Measurements from ENCODE around the gene RGN.
"Not testable (repeated sequence)": the region's sequence is repeated elsewhere in the genome, so short reads cannot be mapped to it uniquely, and the experiment has no call there.

Gene RGN

GRCh38 chrX:47080215-47080914 is 2.1 kb downstream of the RGN start:
- Histone ChIP-seq H3K27me3 (no peaks in the 10 kb centered on the region), H3K4me3 (no peak overlapping the region), H3K4me2 (no peak overlapping the region), H3K4me1 (no peaks in the 10 kb centered on the region), H3K27ac (no peak overlapping the region), H3K9me3 (no peaks in the 10 kb centered on the region), H4K20me1 (no peaks in the 10 kb centered on the region), H3K9ac (no peak overlapping the region), H3K36me3 (no peaks in the 10 kb centered on the region)
- no peak for TF ChIP-seq Cebpa-rat (IDR thresholded peaks at IDR 0.05)

DNA sequence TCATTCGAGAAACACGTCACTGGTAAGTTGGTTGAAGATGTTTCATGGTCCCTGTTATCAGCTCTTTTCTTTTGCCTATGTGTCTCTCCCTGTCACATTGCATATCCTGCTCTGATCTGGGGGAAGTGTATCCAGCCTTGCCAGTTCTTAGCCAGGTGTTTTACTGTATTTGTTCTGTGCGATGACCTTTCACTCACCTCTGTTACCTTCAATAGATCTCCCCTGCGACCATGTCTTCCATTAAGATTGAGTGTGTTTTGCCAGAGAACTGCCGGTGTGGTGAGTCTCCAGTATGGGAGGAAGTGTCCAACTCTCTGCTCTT is 2.6 kb downstream of the RGN start:
- H3K27ac ChIP-seq, result no peak overlapping the region
- H3K4me2 ChIP-seq, result no peak overlapping the region
- no peaks in the 10 kb centered on the region for H3K27me3 ChIP-seq
- no peaks in the 10 kb centered on the region for H4K20me1 ChIP-seq
- no peak overlapping the region for H3K9ac ChIP-seq
- H3K4me3 ChIP-seq, result no peak overlapping the region
- H3K36me3 ChIP-seq, result no peaks in the 10 kb centered on the region
- H3K9me3 ChIP-seq, result no peaks in the 10 kb centered on the region
- no peaks in the 10 kb centered on the region for H3K4me1 ChIP-seq
- no peak for TF ChIP-seq Cebpa-rat (IDR thresholded peaks at IDR 0.05)

DNA sequence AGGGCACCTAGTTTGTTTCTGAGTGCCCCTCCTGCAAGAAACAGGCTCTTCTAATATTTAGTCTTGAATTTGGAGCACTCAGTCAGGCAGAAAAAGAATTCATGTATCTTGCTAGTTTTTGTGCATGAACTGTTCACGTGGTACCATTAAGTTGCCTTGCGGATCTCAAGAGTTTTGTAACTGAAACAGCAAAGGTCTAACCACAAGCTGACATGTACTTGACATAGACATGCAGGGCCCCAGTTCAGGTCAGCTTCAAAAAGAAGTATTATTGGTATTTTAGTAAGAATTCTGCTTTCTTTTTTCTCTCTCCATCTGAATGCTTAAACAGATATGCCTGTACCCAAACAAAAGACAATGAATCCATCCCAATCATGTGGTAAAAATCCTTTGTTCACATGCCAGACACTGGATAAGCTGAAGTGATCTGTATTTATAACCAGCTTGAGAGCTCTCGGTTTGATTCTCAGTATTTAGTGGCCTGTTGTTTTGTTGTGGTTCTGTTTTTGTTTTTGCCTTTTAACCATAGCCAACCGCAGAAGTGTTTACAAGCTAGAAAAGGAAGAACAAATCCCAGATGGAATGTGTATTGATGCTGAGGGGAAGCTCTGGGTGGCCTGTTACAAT is 13.0 kb downstream of the RGN start:
- no peaks in the 10 kb centered on the region for H3K36me3 ChIP-seq
- H3K4me3 ChIP-seq, result no peak overlapping the region
- H3K9ac ChIP-seq, result no peak overlapping the region
- TF ChIP-seq Cebpa-rat (IDR thresholded peaks at IDR 0.05), result no peak
- H3K4me2 ChIP-seq, result 0 out of 2 replicates have a peak overlapping the region, but pooled peaks have one; percentile 11
- H3K4me1 ChIP-seq, result peaks cover 11% of the 10 kb centered on the region; the same call in 1 of the 2 replicates
- H4K20me1 ChIP-seq, result no peaks in the 10 kb centered on the region
- H3K27me3 ChIP-seq, result no peaks in the 10 kb centered on the region
- H3K27ac ChIP-seq, result no peak overlapping the region
- H3K9me3 ChIP-seq, result no peaks in the 10 kb centered on the region

DNA sequence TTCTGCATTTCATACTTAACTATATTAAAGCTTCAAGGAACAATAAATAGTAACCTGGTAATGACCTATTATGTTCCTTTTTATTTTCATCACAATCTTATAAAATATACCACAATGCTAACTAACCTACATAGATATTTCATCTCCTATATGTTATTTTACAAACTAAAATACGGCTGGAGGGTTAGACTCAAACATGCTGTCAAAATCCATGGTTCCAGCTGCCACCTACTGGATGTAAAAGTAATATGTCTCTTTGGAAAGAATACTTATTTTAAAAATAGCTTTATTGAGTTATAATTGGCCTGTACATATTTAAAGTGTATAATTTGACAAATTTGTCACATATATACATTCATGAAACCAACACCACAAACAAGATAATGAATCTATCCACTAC is 15.0 kb downstream of the RGN start:
- H3K36me3 ChIP-seq, result no peaks in the 10 kb centered on the region
- H3K9ac ChIP-seq, result no peak overlapping the region
- H3K9me3 ChIP-seq, result no peaks in the 10 kb centered on the region
- no peaks in the 10 kb centered on the region for H3K27me3 ChIP-seq
- peaks cover 11% of the 10 kb centered on the region; the same call in 1 of the 2 replicates for H3K4me1 ChIP-seq
- H3K4me3 ChIP-seq, result no peak overlapping the region
- TF ChIP-seq Cebpa-rat (IDR thresholded peaks at IDR 0.05), result no peak
- H4K20me1 ChIP-seq, result no peaks in the 10 kb centered on the region
- H3K27ac ChIP-seq, result no peak overlapping the region
- H3K4me2 ChIP-seq, result no peak overlapping the region

- no peak for TF ChIP-seq Cebpa-rat (IDR thresholded peaks at IDR 0.05)
Observed at GRCh38 chrX:47093860-47094259, 15.6 kb downstream of the RGN start.

GRCh38 chrX:47097018-47097417 is 18.8 kb downstream of the RGN start:
- Histone ChIP-seq H3K27me3 (no peaks in the 10 kb centered on the region), H3K36me3 (no peaks in the 10 kb centered on the region), H3K9me3 (no peaks in the 10 kb centered on the region), H3K27ac (no peak overlapping the region), H3K9ac (no peak overlapping the region), H3K4me1 (no peaks in the 10 kb centered on the region), H3K4me2 (no peak overlapping the region), H4K20me1 (no peaks in the 10 kb centered on the region), H3K4me3 (no peak overlapping the region)
- no peak for TF ChIP-seq Cebpa-rat (IDR thresholded peaks at IDR 0.05)

More at GRCh38 chrX:47093860-47094259, 15.6 kb downstream of the RGN start:
- Histone ChIP-seq H4K20me1 (no peaks in the 10 kb centered on the region), H3K36me3 (no peaks in the 10 kb centered on the region), H3K27me3 (no peaks in the 10 kb centered on the region), H3K4me3 (no peak overlapping the region), H3K27ac (no peak overlapping the region), H3K4me2 (no peak overlapping the region), H3K9me3 (no peaks in the 10 kb centered on the region), H3K9ac (no peak overlapping the region), H3K4me1 (peaks cover 11% of the 10 kb centered on the region; the same call in 1 of the 2 replicates)

GRCh38 chrX:47098338-47099094 is 20.3 kb downstream of the RGN start:
- no peak overlapping the region for H3K4me2 ChIP-seq
- no peaks in the 10 kb centered on the region for H3K9me3 ChIP-seq
- no peak overlapping the region for H3K4me3 ChIP-seq
- H3K27ac ChIP-seq, result no peak overlapping the region
- H3K4me1 ChIP-seq, result no peaks in the 10 kb centered on the region
- no peak for TF ChIP-seq Cebpa-rat (IDR thresholded peaks at IDR 0.05)
- H3K27me3 ChIP-seq, result no peaks in the 10 kb centered on the region
- H3K9ac ChIP-seq, result no peak overlapping the region
- H4K20me1 ChIP-seq, result no peaks in the 10 kb centered on the region
- no peaks in the 10 kb centered on the region for H3K36me3 ChIP-seq

GRCh38 chrX:47101206-47101605 is 23.0 kb downstream of the RGN start:
- Histone ChIP-seq H3K4me3 (no peak overlapping the region), H3K27me3 (no peaks in the 10 kb centered on the region), H3K9ac (no peak overlapping the region), H3K4me1 (no peaks in the 10 kb centered on the region), H3K9me3 (no peaks in the 10 kb centered on the region), H3K36me3 (no peaks in the 10 kb centered on the region), H3K27ac (no peak overlapping the region), H4K20me1 (no peaks in the 10 kb centered on the region), H3K4me2 (no peak overlapping the region)
- TF ChIP-seq Cebpa-rat (IDR thresholded peaks at IDR 0.05), result no peak

DNA sequence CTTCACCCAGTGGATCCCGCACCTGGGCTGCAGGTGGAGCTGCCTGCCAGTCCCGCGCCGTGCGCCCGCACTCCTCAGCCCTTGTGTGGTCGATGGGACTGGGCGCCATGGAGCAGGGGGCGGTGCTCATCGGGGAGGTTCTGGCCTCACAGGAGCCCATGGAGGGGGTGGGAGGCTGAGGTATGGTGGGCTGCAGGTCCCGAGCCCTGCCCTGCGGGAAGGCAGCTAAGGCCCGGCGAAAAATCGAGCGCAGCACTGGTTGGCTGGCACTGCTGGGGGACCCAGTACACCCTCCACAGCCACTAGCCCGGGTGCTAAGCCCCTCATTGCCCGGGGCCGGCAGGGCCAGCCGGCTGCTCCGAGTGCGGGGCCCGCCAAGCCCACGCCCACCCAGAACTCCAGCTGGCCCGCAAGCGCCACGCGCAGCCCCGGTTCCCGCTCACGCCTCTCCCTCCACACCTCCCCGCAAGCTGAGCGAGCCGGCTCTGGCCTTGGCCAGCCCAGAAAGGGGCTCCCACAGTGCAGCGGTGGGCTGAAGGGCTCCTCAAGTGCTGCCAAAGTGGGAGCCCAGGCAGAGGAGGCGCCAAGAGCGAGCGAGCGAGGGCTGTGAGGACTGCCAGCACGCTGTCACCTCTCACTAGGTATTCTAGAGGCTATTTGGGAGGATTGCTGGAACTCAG is 32.8 kb downstream of the RGN start:
- not testable (repeated sequence) for H3K4me1 ChIP-seq, H3K4me3 ChIP-seq, H3K9ac ChIP-seq, H3K27me3 ChIP-seq, H3K27ac ChIP-seq, H3K36me3 ChIP-seq, H4K20me1 ChIP-seq, H3K4me2 ChIP-seq
- peaks cover 21% of the 10 kb centered on the region for H3K9me3 ChIP-seq

All from BLaER1 (cell line).